Activated CD8-positive, alpha-beta memory T cell treated with anti-CD3 and anti-CD28 coated beads, Interleukin-2, amount 10 ng/mL, durations not matched to agents 7 days and 5 days (primary cell): ENCODE results near the gene TTC3. TPM values are rescaled to one million over a fixed set of nuclear protein-coding genes. Genes with fewer than 3 reads are reported as not detected.
"Not testable (repeated sequence)": the region's sequence is repeated elsewhere in the genome, so short reads cannot be mapped to it uniquely, and the experiment has no call there.

Source experiments
- ATAC-seq: fragments of 150-1000 bp; cut with Tn5 transposase; one replicate; pipeline ENCODE4 v1.10.0; 2021; ENCODE audit warnings: moderate library complexity
- CTCF ChIA-PET: fragments of 350-600 bp; sonication (Branson Sonifier 250); formaldehyde crosslinking; loops from one replicate; lab custom pipeline; 2021; ENCODE audit warnings: antibody characterized with exemption; lab: Charles Lee
- DNase-seq: peaks from one replicate; pipeline ENCODE4 v3.0.0-alpha.2; 2020
- H3K27ac Mint-ChIP-seq: one replicate; pipeline ENCODE4 v1.8.0; 2021; ENCODE audit warnings: mild to moderate bottlenecking, mixed read lengths
- H3K27me3 Mint-ChIP-seq: one replicate; pipeline ENCODE4 v1.8.0; 2021; ENCODE audit warnings: mixed read lengths
- H3K36me3 Mint-ChIP-seq: one replicate; pipeline ENCODE4 v1.8.0; 2021; ENCODE audit warnings: mild to moderate bottlenecking, mixed read lengths
- H3K4me1 Mint-ChIP-seq: one replicate; pipeline ENCODE4 v1.8.0; 2021; ENCODE audit warnings: mixed read lengths
- H3K4me3 Mint-ChIP-seq: one replicate; pipeline ENCODE4 v1.8.0; 2021; ENCODE audit warnings: mild to moderate bottlenecking, moderate library complexity, mixed read lengths
- H3K9me3 Mint-ChIP-seq: one replicate; pipeline ENCODE4 v1.8.0; 2022; ENCODE audit warnings: low read depth, mixed read lengths
- total RNA-seq, 2 experiments: library from RNA; stranded (reverse); gene quantifications; one replicate each; pipeline ENCODE4 v1.2.3, GENCODE V29; 2021

Gene TTC3
- total RNA-seq, 2 experiments from 2014 or later = 44.0 to 55.0 TPM

GRCh38 chr21:37117204-37117603, 44.1 kb downstream of the TTC3 start:
- no peak overlapping the region for H3K27ac Mint-ChIP-seq
- CTCF ChIA-PET = interaction anchor here (0.6 kb wide), 1 partner anchor 65 kb away, joined by 4 read pairs; no protein-coding TSS in a partner anchor
- no peak overlapping the region for H3K4me3 Mint-ChIP-seq
- H3K9me3 Mint-ChIP-seq = peaks cover under 1% of the 10 kb centered on the region
- peaks cover 25% of the 10 kb centered on the region for H3K4me1 Mint-ChIP-seq
- peaks cover 13% of the 10 kb centered on the region for H3K36me3 Mint-ChIP-seq
- H3K27me3 Mint-ChIP-seq = no peaks in the 10 kb centered on the region
- DNase-seq = no peak
- no peak for ATAC-seq

GRCh38 chr21:37118187-37118826, 45.3 kb downstream of the TTC3 start:
- CTCF ChIA-PET = no interaction called here
- H3K27me3 Mint-ChIP-seq = no peaks in the 10 kb centered on the region
- no peak overlapping the region for H3K4me3 Mint-ChIP-seq

GRCh38 chr21:37119421-37120218, 46.6 kb downstream of the TTC3 start:
- ATAC-seq (no peak), DNase-seq (no peak)
- Mint-ChIP-seq H3K27me3 (no peaks in the 10 kb centered on the region), H3K4me3 (no peak overlapping the region), H3K9me3 (no peaks in the 10 kb centered on the region), H3K36me3 (peaks cover 16% of the 10 kb centered on the region), H3K27ac (no peak overlapping the region), H3K4me1 (peaks cover 25% of the 10 kb centered on the region)
- CTCF ChIA-PET = no interaction called here

More at GRCh38 chr21:37118187-37118826, 45.3 kb downstream of the TTC3 start:
- Mint-ChIP-seq H3K9me3 (no peaks in the 10 kb centered on the region), H3K36me3 (peaks cover 15% of the 10 kb centered on the region), H3K4me1 (peaks cover 25% of the 10 kb centered on the region), H3K27ac (no peak overlapping the region)
- no peak for ATAC-seq
- no peak for DNase-seq

GRCh38 chr21:37128076-37128475, 55.0 kb downstream of the TTC3 start:
- DNase-seq = no peak
- CTCF ChIA-PET = interaction anchor here (0.6 kb wide), 1 partner anchor 8 kb away, joined by 3 read pairs; no protein-coding TSS in a partner anchor
- ATAC-seq = no peak
- H3K27ac Mint-ChIP-seq = no peak overlapping the region
- H3K27me3 Mint-ChIP-seq = no peaks in the 10 kb centered on the region
- no peak overlapping the region for H3K4me3 Mint-ChIP-seq
- H3K36me3 Mint-ChIP-seq = peaks cover 16% of the 10 kb centered on the region
- H3K4me1 Mint-ChIP-seq = no peaks in the 10 kb centered on the region
- H3K9me3 Mint-ChIP-seq = no peaks in the 10 kb centered on the region

GRCh38 chr21:37130971-37131370, 57.9 kb downstream of the TTC3 start:
- CTCF ChIA-PET = interaction anchor here (1.6 kb wide), 1 partner anchor 10 kb away, joined by 4 read pairs; no protein-coding TSS in a partner anchor
- peaks cover 25% of the 10 kb centered on the region for H3K36me3 Mint-ChIP-seq
- H3K4me3 Mint-ChIP-seq = no peak overlapping the region
- peaks cover 8% of the 10 kb centered on the region for H3K4me1 Mint-ChIP-seq
- H3K27me3 Mint-ChIP-seq = no peaks in the 10 kb centered on the region
- ATAC-seq = no peak
- no peak overlapping the region for H3K27ac Mint-ChIP-seq
- no peaks in the 10 kb centered on the region for H3K9me3 Mint-ChIP-seq
- no peak for DNase-seq

- DNase-seq = no peak
- Mint-ChIP-seq H3K36me3 (peaks cover 43% of the 10 kb centered on the region), H3K4me3 (peak overlapping the region; percentile 43), H3K27me3 (no peaks in the 10 kb centered on the region), H3K4me1 (peaks cover 21% of the 10 kb centered on the region), H3K27ac (peak overlapping the region; percentile 63), H3K9me3 (no peaks in the 10 kb centered on the region)
- ATAC-seq = peak; percentile 73
- CTCF ChIA-PET = interaction anchor here (1.0 to 1.5 kb wide), 2 partner anchors 9 to 10 kb away, joined by 3 read pairs; no protein-coding TSS in a partner anchor
Observed at GRCh38 chr21:37136261-37136660, 63.2 kb downstream of the TTC3 start.

- H3K27me3 Mint-ChIP-seq = no peaks in the 10 kb centered on the region
- peaks cover 21% of the 10 kb centered on the region for H3K4me1 Mint-ChIP-seq
- DNase-seq (no peak), ATAC-seq (peak; percentile 16)
- H3K9me3 Mint-ChIP-seq = no peaks in the 10 kb centered on the region
- peak overlapping the region; percentile 63 for H3K27ac Mint-ChIP-seq
- peak overlapping the region; percentile 43 for H3K4me3 Mint-ChIP-seq
- CTCF ChIA-PET = interaction anchor here (1.0 to 1.5 kb wide), 2 partner anchors 9 kb away, joined by 3 read pairs; no protein-coding TSS in a partner anchor
- peaks cover 46% of the 10 kb centered on the region for H3K36me3 Mint-ChIP-seq
Observed at GRCh38 chr21:37136744-37137143, 63.7 kb downstream of the TTC3 start.

GRCh38 chr21:37139154-37139553, 66.1 kb downstream of the TTC3 start:
- CTCF ChIA-PET = no interaction called here
- Mint-ChIP-seq H3K27ac (no peak overlapping the region), H3K4me1 (peaks cover 21% of the 10 kb centered on the region), H3K27me3 (no peaks in the 10 kb centered on the region), H3K36me3 (peaks cover 55% of the 10 kb centered on the region), H3K9me3 (no peaks in the 10 kb centered on the region), H3K4me3 (no peak overlapping the region)
- DNase-seq = no peak
- ATAC-seq = no peak

GRCh38 chr21:37139902-37140301, 66.8 kb downstream of the TTC3 start:
- ATAC-seq (no peak), DNase-seq (no peak)
- no peak overlapping the region for H3K4me3 Mint-ChIP-seq
- H3K36me3 Mint-ChIP-seq = peaks cover 55% of the 10 kb centered on the region
- H3K27ac Mint-ChIP-seq = no peak overlapping the region
- H3K4me1 Mint-ChIP-seq = peaks cover 21% of the 10 kb centered on the region
- CTCF ChIA-PET = no interaction called here
- no peaks in the 10 kb centered on the region for H3K27me3 Mint-ChIP-seq
- no peaks in the 10 kb centered on the region for H3K9me3 Mint-ChIP-seq

GRCh38 chr21:37143392-37143791, 70.3 kb downstream of the TTC3 start:
- CTCF ChIA-PET, H3K9me3 Mint-ChIP-seq, H3K4me3 Mint-ChIP-seq, DNase-seq, H3K27me3 Mint-ChIP-seq, ATAC-seq, H3K27ac Mint-ChIP-seq: not testable (repeated sequence)
- Mint-ChIP-seq H3K36me3 (peaks cover 52% of the 10 kb centered on the region), H3K4me1 (peaks cover 18% of the 10 kb centered on the region)

GRCh38 chr21:37145635-37146111, 72.6 kb downstream of the TTC3 start:
- no peak for ATAC-seq
- CTCF ChIA-PET = interaction anchor here (0.8 kb wide), 1 partner anchor 9 kb away, joined by 3 read pairs; no protein-coding TSS in a partner anchor
- Mint-ChIP-seq H3K36me3 (peaks cover 55% of the 10 kb centered on the region), H3K4me1 (peaks cover 18% of the 10 kb centered on the region), H3K4me3 (no peak overlapping the region), H3K27ac (no peak overlapping the region), H3K27me3 (no peaks in the 10 kb centered on the region), H3K9me3 (no peaks in the 10 kb centered on the region)
- DNase-seq = no peak

GRCh38 chr21:37146320-37147235, 73.5 kb downstream of the TTC3 start:
- H3K36me3 Mint-ChIP-seq = peaks cover 53% of the 10 kb centered on the region

More at GRCh38 chr21:37146320-37147235, 73.5 kb downstream of the TTC3 start:
- Mint-ChIP-seq H3K4me3 (no peak overlapping the region), H3K4me1 (peaks cover 18% of the 10 kb centered on the region), H3K27me3 (no peaks in the 10 kb centered on the region), H3K9me3 (no peaks in the 10 kb centered on the region), H3K27ac (peak overlapping the region; percentile 29)
- ATAC-seq (peak; percentile 47), DNase-seq (no peak)
- CTCF ChIA-PET = interaction anchor here (0.8 kb wide), 1 partner anchor 10 kb away, joined by 3 read pairs; no protein-coding TSS in a partner anchor
